KMS-11 (cell line): ENCODE data around the gene KMT2E.

Experiments used
- H2AFZ ChIP-seq: fragments of 200-600 bp; sonication (generic); 2 replicates; pipeline ENCODE4 v1.6.1; 2016; ENCODE audit warnings: antibody characterized with exemption, mixed run types, low read depth
- H3K27ac ChIP-seq: fragments of 200-600 bp; sonication (generic); 2 replicates; pipeline ENCODE4 v1.6.1; 2016; ENCODE audit warnings: mild to moderate bottlenecking, mixed run types
- H3K27me3 ChIP-seq: fragments of 200-600 bp; sonication (generic); 2 replicates; pipeline ENCODE4 v1.6.1; 2017; ENCODE audit warnings: mild to moderate bottlenecking, low read depth, mixed run types, moderate library complexity; ENCODE audit not compliant: insufficient read depth
- H3K36me3 ChIP-seq: fragments of 200-600 bp; sonication (generic); 2 replicates; pipeline ENCODE4 v1.6.1; 2017; ENCODE audit warnings: mild to moderate bottlenecking, mixed run types; ENCODE audit not compliant: insufficient read depth
- H3K4me1 ChIP-seq: fragments of 200-600 bp; sonication (generic); 2 replicates; pipeline ENCODE4 v1.6.1; 2016; ENCODE audit warnings: mild to moderate bottlenecking, low read depth, mixed run types; ENCODE audit not compliant: poor library complexity, severe bottlenecking
- H3K4me2 ChIP-seq: fragments of 200-600 bp; sonication (generic); 2 replicates; pipeline ENCODE4 v1.7.0; 2016; ENCODE audit warnings: mild to moderate bottlenecking, mixed run types
- H3K4me3 ChIP-seq: fragments of 200-600 bp; sonication (generic); IDR thresholded peaks from 2 replicates; pipeline ENCODE4 v1.6.1; 2017; ENCODE audit warnings: low read depth, low read length, mixed read lengths; ENCODE audit not compliant: insufficient read depth
- H3K79me2 ChIP-seq: fragments of 200-600 bp; sonication (generic); 2 replicates; pipeline ENCODE4 v1.6.1; 2016; ENCODE audit warnings: low read depth, mixed run types; ENCODE audit not compliant: insufficient read depth
- H3K9ac ChIP-seq: fragments of 200-600 bp; sonication (generic); 2 replicates; pipeline ENCODE4 v1.6.1; 2016; ENCODE audit warnings: mild to moderate bottlenecking, mixed run types
- H4K20me1 ChIP-seq: fragments of 200-600 bp; sonication (generic); 2 replicates; pipeline ENCODE4 v1.6.1; 2016; ENCODE audit warnings: mild to moderate bottlenecking, mixed run types; ENCODE audit not compliant: insufficient read depth
- TF ChIP-seq, protein P1 (sequence below): fragments of 200-600 bp; sonication (generic); conservative IDR thresholded peaks from 2 replicates; pipeline ENCODE4 v1.6.1; 2017; ENCODE audit warnings: low read depth, mild to moderate bottlenecking, antibody characterized with exemption, low read length, moderate library complexity, mixed read lengths

Gene KMT2E

GRCh38 chr7:105132335-105132734 lies 118.3 kb downstream of the KMT2E start:
- no peaks in the 10 kb centered on the region for H4K20me1 ChIP-seq
- no peak overlapping the region for H3K9ac ChIP-seq
- peak overlapping the region; percentile 92; the same call in 1 of the 2 replicates for H3K27ac ChIP-seq
- no peaks in the 10 kb centered on the region for H3K27me3 ChIP-seq
- H3K4me2 ChIP-seq: peak overlapping the region; percentile 86; the same call in 1 of the 2 replicates
- peaks cover 58% of the 10 kb centered on the region for H3K79me2 ChIP-seq
- H3K4me1 ChIP-seq: peaks cover 91% of the 10 kb centered on the region
- H3K4me3 ChIP-seq: no peak overlapping the region
- no peaks in the 10 kb centered on the region; the same call in 1 of the 2 replicates for H3K36me3 ChIP-seq
- TF ChIP-seq, protein P1, sequence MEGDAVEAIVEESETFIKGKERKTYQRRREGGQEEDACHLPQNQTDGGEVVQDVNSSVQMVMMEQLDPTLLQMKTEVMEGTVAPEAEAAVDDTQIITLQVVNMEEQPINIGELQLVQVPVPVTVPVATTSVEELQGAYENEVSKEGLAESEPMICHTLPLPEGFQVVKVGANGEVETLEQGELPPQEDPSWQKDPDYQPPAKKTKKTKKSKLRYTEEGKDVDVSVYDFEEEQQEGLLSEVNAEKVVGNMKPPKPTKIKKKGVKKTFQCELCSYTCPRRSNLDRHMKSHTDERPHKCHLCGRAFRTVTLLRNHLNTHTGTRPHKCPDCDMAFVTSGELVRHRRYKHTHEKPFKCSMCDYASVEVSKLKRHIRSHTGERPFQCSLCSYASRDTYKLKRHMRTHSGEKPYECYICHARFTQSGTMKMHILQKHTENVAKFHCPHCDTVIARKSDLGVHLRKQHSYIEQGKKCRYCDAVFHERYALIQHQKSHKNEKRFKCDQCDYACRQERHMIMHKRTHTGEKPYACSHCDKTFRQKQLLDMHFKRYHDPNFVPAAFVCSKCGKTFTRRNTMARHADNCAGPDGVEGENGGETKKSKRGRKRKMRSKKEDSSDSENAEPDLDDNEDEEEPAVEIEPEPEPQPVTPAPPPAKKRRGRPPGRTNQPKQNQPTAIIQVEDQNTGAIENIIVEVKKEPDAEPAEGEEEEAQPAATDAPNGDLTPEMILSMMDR: no peak
- no peak overlapping the region for H2AFZ ChIP-seq

- H3K4me3 ChIP-seq: no peak overlapping the region
- H3K27me3 ChIP-seq: no peaks in the 10 kb centered on the region
- H2AFZ ChIP-seq: no peak overlapping the region
- H3K79me2 ChIP-seq: peaks cover 58% of the 10 kb centered on the region
- H3K27ac ChIP-seq: no peak overlapping the region; the same call in 1 of the 2 replicates
- no peak overlapping the region; the same call in 1 of the 2 replicates for H3K4me2 ChIP-seq
- H3K9ac ChIP-seq: no peak overlapping the region
- TF ChIP-seq, protein P1: no peak
- no peaks in the 10 kb centered on the region for H4K20me1 ChIP-seq
- H3K4me1 ChIP-seq: peaks cover 88% of the 10 kb centered on the region
- no peaks in the 10 kb centered on the region; the same call in 1 of the 2 replicates for H3K36me3 ChIP-seq
Observed at GRCh38 chr7:105132835-105133234, 118.8 kb downstream of the KMT2E start.

GRCh38 chr7:105133358-105133757 lies 119.4 kb downstream of the KMT2E start:
- Histone ChIP-seq H3K9ac (no peak overlapping the region), H2AFZ (no peak overlapping the region), H3K4me2 (no peak overlapping the region), H3K4me1 (peaks cover 83% of the 10 kb centered on the region), H3K27ac (no peak overlapping the region; the same call in 1 of the 2 replicates), H3K36me3 (no peaks in the 10 kb centered on the region; the same call in 1 of the 2 replicates), H3K79me2 (peaks cover 53% of the 10 kb centered on the region), H3K27me3 (no peaks in the 10 kb centered on the region), H4K20me1 (no peaks in the 10 kb centered on the region), H3K4me3 (no peak overlapping the region)
- TF ChIP-seq, protein P1: no peak

GRCh38 chr7:105133986-105134655 lies 120.1 kb downstream of the KMT2E start:
- peaks cover 46% of the 10 kb centered on the region for H3K79me2 ChIP-seq
- TF ChIP-seq, protein P1: no peak
- H3K4me2 ChIP-seq: no peak overlapping the region
- no peak overlapping the region for H2AFZ ChIP-seq
- peak overlapping the region; percentile 6; the same call in 1 of the 2 replicates for H3K27ac ChIP-seq
- H3K4me1 ChIP-seq: peaks cover 75% of the 10 kb centered on the region
- no peaks in the 10 kb centered on the region; the same call in 1 of the 2 replicates for H3K36me3 ChIP-seq
- no peaks in the 10 kb centered on the region for H3K27me3 ChIP-seq
- H3K4me3 ChIP-seq: no peak overlapping the region
- H4K20me1 ChIP-seq: no peaks in the 10 kb centered on the region
- no peak overlapping the region for H3K9ac ChIP-seq
